Keratinocyte (primary cell): ENCODE measurements around the gene NSUN2. TPM values are rescaled to one million over a fixed set of nuclear protein-coding genes. Genes with fewer than 3 reads are reported as not detected.

Experiments
- DNase-seq: peaks from one replicate; pipeline ENCODE4 v3.0.0-alpha.2; 2011; ENCODE audit warnings: low read depth, missing footprints, low spot score
- FAIRE-seq: peaks from 2 replicates; lab custom pipeline; 2011; peaks lifted over from hg19 to GRCh38; lab: Jason Lieb, UNC
- H2AFZ ChIP-seq: 2 replicates; pipeline ENCODE4 v1.6.0; 2012; ENCODE audit warnings: low read length, control low read depth, inconsistent platforms; ENCODE audit not compliant: control insufficient read depth
- H3K27ac ChIP-seq: 2 replicates; pipeline ENCODE4 v1.5.1; 2011; ENCODE audit warnings: low read length; ENCODE audit not compliant: control insufficient read depth, insufficient read depth
- H3K27me3 ChIP-seq: 3 replicates; pipeline ENCODE4 v1.6.0; 2011; ENCODE audit warnings: low read length; ENCODE audit not compliant: control insufficient read depth, insufficient read depth; ENCODE audit errors: extremely low read depth
- H3K36me3 ChIP-seq, 2 experiments: 2 replicates in 1 of 2; 3 replicates in 1 of 2; pipeline ENCODE4 v1.5.1; 2011; ENCODE audit warnings: low read length in 2 of 2, mild to moderate bottlenecking in 1 of 2; ENCODE audit not compliant: control insufficient read depth in 2 of 2, insufficient read depth in 2 of 2; ENCODE audit errors: extremely low read depth in 1 of 2
- H3K4me1 ChIP-seq: 3 replicates; pipeline ENCODE4 v1.5.1; 2011; ENCODE audit warnings: low read length; ENCODE audit not compliant: control insufficient read depth, insufficient read depth; ENCODE audit errors: extremely low read depth
- H3K4me2 ChIP-seq: 3 replicates; pipeline ENCODE4 v1.6.0; 2011; ENCODE audit warnings: low read depth, low read length; ENCODE audit not compliant: control insufficient read depth, insufficient read depth; ENCODE audit errors: extremely low read depth
- H3K4me3 ChIP-seq, 3 experiments: fragments of 200-600 bp in 1 of 3; sonication (generic) in 1 of 3; 2 replicates in 2 of 3; 3 replicates in 1 of 3; pipeline ENCODE4 v1.5.1; 2011 to 2016; ENCODE audit warnings: low read length in 3 of 3, mild to moderate bottlenecking in 3 of 3, control low read depth in 2 of 3, inconsistent platforms in 1 of 3, low read depth in 1 of 3, mixed read lengths in 1 of 3, mixed run types in 1 of 3, moderate library complexity in 1 of 3; ENCODE audit not compliant: control insufficient read depth in 2 of 3, insufficient read depth in 2 of 3; ENCODE audit errors: extremely low read depth in 1 of 3
- H3K79me2 ChIP-seq: 2 replicates; pipeline ENCODE4 v1.6.0; 2012; ENCODE audit warnings: low read length; ENCODE audit not compliant: control insufficient read depth, insufficient read depth
- H3K9ac ChIP-seq: 3 replicates; pipeline ENCODE4 v1.6.0; 2011; ENCODE audit warnings: low read length; ENCODE audit not compliant: control insufficient read depth, insufficient read depth; ENCODE audit errors: extremely low read depth
- H3K9me1 ChIP-seq: 3 replicates; pipeline ENCODE4 v1.6.0; 2011; ENCODE audit warnings: low read length; ENCODE audit not compliant: control insufficient read depth, insufficient read depth; ENCODE audit errors: extremely low read depth
- H3K9me3 ChIP-seq: 2 replicates; pipeline ENCODE4 v1.5.1; 2012; ENCODE audit warnings: low read depth, low read length; ENCODE audit not compliant: control insufficient read depth
- H4K20me1 ChIP-seq: 3 replicates; pipeline ENCODE4 v1.6.0; 2011; ENCODE audit warnings: low read length; ENCODE audit not compliant: control insufficient read depth, insufficient read depth; ENCODE audit errors: extremely low read depth
- CTCF ChIP-seq, 3 experiments: IDR thresholded peaks in 1 of 3; conservative IDR thresholded peaks in 1 of 3; optimal IDR thresholded peaks in 1 of 3; 2 replicates in 2 of 3; 3 replicates in 1 of 3; pipeline versions ENCODE3 to v1.5.1; 2011; ENCODE audit warnings: low read length in 3 of 3, mild to moderate bottlenecking in 3 of 3, moderate library complexity in 2 of 3, control low read depth in 1 of 3, inconsistent platforms in 1 of 3; ENCODE audit not compliant: insufficient read depth in 2 of 3; ENCODE audit errors: extremely low read depth in 1 of 3
- EZH2 ChIP-seq: IDR thresholded peaks from one replicate; pipeline ENCODE4 v1.6.1; 2012; ENCODE audit warnings: inconsistent platforms, mild to moderate bottlenecking, low read length, moderate library complexity
- dilution Hi-C: fragments of 300-500 bp; cut with MboI; formaldehyde crosslinking; loops from one replicate; pipeline ENCODE4 v1.7.0; 2020; ENCODE audit warnings: low sequenced_read_pairs; ENCODE audit not compliant: extremely low pct_ligation_motif_present
- polyA plus RNA-seq, 5 experiments: library from polyadenylated mRNA; depleted of rRNA in 3 of 5; stranded (reverse) in 3 of 5; stranded (forward) in 1 of 5; unstranded in 1 of 5; fragments of >200 nt; gene quantifications; 1 replicate in 1 of 5; 2 replicates in 3 of 5; 3 replicates in 1 of 5; pipeline versions ENCODE4 v1.2.1 to v1.2.3, GENCODE V29; 2011 to 2012; ENCODE audit warnings: missing spikeins in 2 of 5, low read depth in 1 of 5, low replicate concordance in 1 of 5

Gene NSUN2
- polyA plus RNA-seq, 1 donor (not counting 4 experiments of a cell fraction or from before 2014, with no cell fraction given), result 91.2 TPM

DNA sequence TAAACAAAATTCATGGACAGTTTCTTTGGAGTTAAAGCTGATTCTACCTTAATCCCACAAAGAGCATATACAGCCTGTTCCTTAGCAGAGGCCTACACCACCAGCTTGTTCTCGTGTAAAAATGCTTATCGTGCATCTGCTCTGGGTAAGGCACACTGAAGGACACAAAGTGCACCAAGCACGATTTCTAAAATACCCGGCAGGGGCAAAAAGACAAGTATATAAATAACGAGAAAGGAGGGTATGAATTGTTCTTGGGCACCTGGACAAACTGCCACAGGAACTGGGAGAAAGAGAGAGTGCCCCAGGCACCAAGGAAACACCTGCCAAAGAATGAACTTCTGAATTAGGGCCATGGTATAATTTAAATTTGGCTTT, 25.3 kb downstream of the NSUN2 start:
- dilution Hi-C loops, result no loop called here
- Histone ChIP-seq H3K4me1 (no peaks in the 10 kb centered on the region), H3K9me1 (no peaks in the 10 kb centered on the region), H3K36me3 (peaks cover 39 to 55% of the 10 kb centered on the region in 2 experiments), H2AFZ (no peak overlapping the region), H3K27me3 (no peaks in the 10 kb centered on the region), H3K4me2 (no peak overlapping the region), H3K79me2 (peaks cover 22% of the 10 kb centered on the region), H4K20me1 (peaks cover 16% of the 10 kb centered on the region), H3K27ac (no peak overlapping the region), H3K4me3 (no peak overlapping the region), H3K9ac (no peak overlapping the region), H3K9me3 (no peaks in the 10 kb centered on the region)
- no peak for TF ChIP-seq CTCF (optimal IDR thresholded peaks at IDR 0.05 in 1 of 3, IDR thresholded peaks at IDR 0.05 in 1 of 3, conservative IDR thresholded peaks at IDR 0.05 in 1 of 3; ENCODE audit: extremely low read depth in 1 of 3, insufficient read depth in 2 of 3, low read length in 3 of 3)
- no peak for TF ChIP-seq EZH2
- FAIRE-seq (no peak), DNase-seq (no peak)

DNA sequence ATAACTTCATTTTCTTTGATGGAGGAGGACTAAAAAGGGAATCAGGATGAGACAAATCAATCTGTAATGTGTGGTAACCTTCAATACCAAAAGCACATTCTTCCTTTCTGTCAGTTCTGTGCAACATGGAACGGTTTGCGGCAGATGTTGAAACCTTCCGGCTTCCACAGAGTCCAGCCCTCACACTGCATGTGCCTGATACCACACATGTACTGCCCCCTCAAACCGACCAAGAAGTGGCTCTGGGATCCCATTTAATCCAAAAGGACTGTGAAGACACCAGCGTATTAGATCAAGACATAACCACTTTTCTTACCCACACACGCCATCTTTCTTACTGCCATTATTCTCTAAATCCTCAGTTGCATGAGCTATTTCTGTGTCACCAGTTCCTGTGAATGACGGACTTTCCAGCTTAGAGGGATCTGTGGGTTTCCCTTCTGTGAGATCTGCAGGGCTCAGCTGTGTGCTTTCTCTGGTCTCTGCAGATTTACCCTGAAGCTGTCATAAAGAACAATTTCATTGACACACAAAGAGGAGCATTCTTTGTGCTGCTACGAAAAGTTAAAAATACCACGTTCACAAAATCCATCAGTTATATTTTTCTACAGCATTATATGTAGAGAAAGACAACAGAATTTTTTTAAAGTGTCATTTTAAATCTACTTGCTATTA, 25.8 kb downstream of the NSUN2 start:
- DNase-seq (no peak), FAIRE-seq (no peak)
- Histone ChIP-seq H3K36me3 (peaks cover 43 to 50% of the 10 kb centered on the region in 2 experiments), H3K27ac (no peak overlapping the region), H3K9me1 (no peaks in the 10 kb centered on the region), H3K4me3 (no peak overlapping the region), H3K79me2 (peaks cover 17% of the 10 kb centered on the region), H2AFZ (no peak overlapping the region), H3K9ac (no peak overlapping the region), H3K4me2 (no peak overlapping the region), H3K9me3 (no peaks in the 10 kb centered on the region), H3K4me1 (no peaks in the 10 kb centered on the region), H3K27me3 (no peaks in the 10 kb centered on the region), H4K20me1 (peaks cover 10% of the 10 kb centered on the region)
- dilution Hi-C loops, result no loop called here
- TF ChIP-seq EZH2 (no peak), CTCF (optimal IDR thresholded peaks at IDR 0.05 in 1 of 3, IDR thresholded peaks at IDR 0.05 in 1 of 3, conservative IDR thresholded peaks at IDR 0.05 in 1 of 3; ENCODE audit: extremely low read depth in 1 of 3, insufficient read depth in 2 of 3, low read length in 3 of 3) (no peak)
